Glutamatergic neuron (in vitro differentiated cells): ENCODE results near the gene PRDX2. TPM values are rescaled to one million over a fixed set of nuclear protein-coding genes. Genes with fewer than 3 reads are reported as not detected.

ENCODE experiments used
- DNase-seq: peaks from one replicate; pipeline ENCODE4 v3.0.0; 2022
- H3K27ac Mint-ChIP-seq: one replicate; pipeline ENCODE4 v1.8.0; 2020; ENCODE audit warnings: mild to moderate bottlenecking, mixed read lengths, inconsistent platforms; ENCODE audit not compliant: unreplicated experiment
- H3K27me3 Mint-ChIP-seq: one replicate; pipeline ENCODE4 v1.8.0; 2020; ENCODE audit warnings: mild to moderate bottlenecking, moderate library complexity, mixed read lengths, inconsistent platforms; ENCODE audit not compliant: unreplicated experiment
- H3K36me3 Mint-ChIP-seq: one replicate; pipeline ENCODE4 v1.8.0; 2020; ENCODE audit warnings: mild to moderate bottlenecking, mixed read lengths, inconsistent platforms; ENCODE audit not compliant: unreplicated experiment
- H3K4me1 Mint-ChIP-seq: one replicate; pipeline ENCODE4 v1.8.0; 2020; ENCODE audit warnings: mild to moderate bottlenecking, low read depth, mixed read lengths, inconsistent platforms; ENCODE audit not compliant: unreplicated experiment
- H3K4me3 Mint-ChIP-seq: one replicate; pipeline ENCODE4 v1.8.0; 2020; ENCODE audit warnings: mild to moderate bottlenecking, mixed read lengths, inconsistent platforms; ENCODE audit not compliant: unreplicated experiment
- H3K9me3 Mint-ChIP-seq: one replicate; pipeline ENCODE4 v1.8.0; 2020; ENCODE audit warnings: mild to moderate bottlenecking, moderate library complexity, mixed read lengths, inconsistent platforms; ENCODE audit not compliant: unreplicated experiment
- total RNA-seq: library from RNA; stranded (reverse); fragmentation: NEBNext Ultra II Directional; extraction: Animal tissue kit (Norgen Biotek cat#: 25700); gene quantifications from one replicate; pipeline ENCODE4 v1.2.1, GENCODE V29; 2021; ENCODE audit not compliant: unreplicated experiment
- TF ChIP-seq, protein P1 (sequence below): fragments of 200-600 bp; sonication (generic); IDR thresholded peaks from one replicate; pipeline ENCODE4 v1.5.0; 2021; ENCODE audit not compliant: partially characterized antibody, unreplicated experiment

The PRDX2 gene
- total RNA-seq, 1 donor from 2014 or later, result 671 TPM

DNA sequence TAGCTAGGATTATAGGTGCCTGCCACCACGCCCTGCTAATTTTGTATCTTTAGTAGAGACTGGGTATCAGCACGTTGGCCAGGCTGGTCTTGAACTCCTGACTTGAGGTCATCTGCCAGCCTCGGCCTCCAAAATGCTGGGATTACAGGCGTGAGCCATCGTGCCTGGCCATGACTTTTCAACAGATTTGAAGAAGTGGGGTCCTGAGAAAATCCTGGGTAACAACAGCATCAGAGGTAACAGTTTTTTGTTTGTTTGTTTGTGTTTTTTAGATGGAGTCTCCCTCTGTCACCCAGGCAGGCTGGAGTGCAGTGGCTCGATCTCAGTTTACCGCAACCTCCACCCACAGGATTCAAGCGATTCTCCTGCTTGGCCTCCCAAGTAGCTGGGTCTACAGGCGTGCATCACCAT, 6.6 kb downstream of the PRDX2 start:
- H3K27me3 Mint-ChIP-seq, result peaks cover 9% of the 10 kb centered on the region
- H3K4me3 Mint-ChIP-seq, result peak overlapping the region; percentile 76
- H3K36me3 Mint-ChIP-seq, result no peaks in the 10 kb centered on the region
- H3K4me1 Mint-ChIP-seq, result peaks cover 20% of the 10 kb centered on the region
- DNase-seq, result no peak
- peaks cover 20% of the 10 kb centered on the region for H3K9me3 Mint-ChIP-seq
- TF ChIP-seq, protein P1, sequence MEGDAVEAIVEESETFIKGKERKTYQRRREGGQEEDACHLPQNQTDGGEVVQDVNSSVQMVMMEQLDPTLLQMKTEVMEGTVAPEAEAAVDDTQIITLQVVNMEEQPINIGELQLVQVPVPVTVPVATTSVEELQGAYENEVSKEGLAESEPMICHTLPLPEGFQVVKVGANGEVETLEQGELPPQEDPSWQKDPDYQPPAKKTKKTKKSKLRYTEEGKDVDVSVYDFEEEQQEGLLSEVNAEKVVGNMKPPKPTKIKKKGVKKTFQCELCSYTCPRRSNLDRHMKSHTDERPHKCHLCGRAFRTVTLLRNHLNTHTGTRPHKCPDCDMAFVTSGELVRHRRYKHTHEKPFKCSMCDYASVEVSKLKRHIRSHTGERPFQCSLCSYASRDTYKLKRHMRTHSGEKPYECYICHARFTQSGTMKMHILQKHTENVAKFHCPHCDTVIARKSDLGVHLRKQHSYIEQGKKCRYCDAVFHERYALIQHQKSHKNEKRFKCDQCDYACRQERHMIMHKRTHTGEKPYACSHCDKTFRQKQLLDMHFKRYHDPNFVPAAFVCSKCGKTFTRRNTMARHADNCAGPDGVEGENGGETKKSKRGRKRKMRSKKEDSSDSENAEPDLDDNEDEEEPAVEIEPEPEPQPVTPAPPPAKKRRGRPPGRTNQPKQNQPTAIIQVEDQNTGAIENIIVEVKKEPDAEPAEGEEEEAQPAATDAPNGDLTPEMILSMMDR, result no peak
- no peak overlapping the region for H3K27ac Mint-ChIP-seq

DNA sequence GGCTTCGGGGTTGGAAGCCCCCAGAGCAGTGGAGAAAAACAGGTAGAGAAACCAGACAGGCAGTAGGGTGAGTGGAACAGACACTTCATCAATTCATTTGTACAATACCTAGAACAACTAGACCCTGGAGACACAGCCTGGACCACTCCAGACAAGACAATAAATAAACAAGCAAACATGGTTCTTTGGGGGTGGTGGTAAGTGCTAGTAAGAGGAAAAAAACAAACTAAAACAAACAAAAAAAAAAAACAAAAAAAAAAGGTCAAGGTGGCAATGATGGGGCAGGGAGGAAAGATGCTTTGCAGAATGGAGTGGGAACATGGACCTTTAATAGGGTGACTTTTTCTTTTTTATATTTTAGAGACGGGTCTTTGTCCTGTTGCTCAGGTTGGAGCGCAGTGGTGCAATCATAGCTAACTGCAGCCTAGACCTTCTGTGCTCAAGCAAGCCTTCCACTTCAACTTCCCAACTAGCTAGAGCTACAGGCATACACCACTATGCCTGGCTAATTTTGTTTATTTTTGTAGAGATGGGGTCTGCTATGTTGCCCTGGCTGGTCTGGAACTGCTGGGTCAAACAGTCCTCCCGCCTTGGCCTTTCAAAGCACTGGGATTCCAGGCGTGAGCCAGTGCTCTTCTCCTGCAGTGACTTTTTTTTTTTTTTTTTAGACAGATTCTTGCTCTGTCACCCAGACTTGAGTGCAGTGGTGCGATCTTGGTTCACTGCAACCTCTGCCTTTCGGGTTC, 7.2 kb downstream of the PRDX2 start:
- peaks cover 18% of the 10 kb centered on the region for H3K9me3 Mint-ChIP-seq
- H3K36me3 Mint-ChIP-seq, result no peaks in the 10 kb centered on the region
- H3K4me1 Mint-ChIP-seq, result peaks cover 20% of the 10 kb centered on the region
- DNase-seq, result no peak
- H3K4me3 Mint-ChIP-seq, result peak overlapping the region; percentile 76
- peak overlapping the region; percentile 38 for H3K27ac Mint-ChIP-seq
- peaks cover 9% of the 10 kb centered on the region for H3K27me3 Mint-ChIP-seq
- TF ChIP-seq, protein P1, result no peak

DNA sequence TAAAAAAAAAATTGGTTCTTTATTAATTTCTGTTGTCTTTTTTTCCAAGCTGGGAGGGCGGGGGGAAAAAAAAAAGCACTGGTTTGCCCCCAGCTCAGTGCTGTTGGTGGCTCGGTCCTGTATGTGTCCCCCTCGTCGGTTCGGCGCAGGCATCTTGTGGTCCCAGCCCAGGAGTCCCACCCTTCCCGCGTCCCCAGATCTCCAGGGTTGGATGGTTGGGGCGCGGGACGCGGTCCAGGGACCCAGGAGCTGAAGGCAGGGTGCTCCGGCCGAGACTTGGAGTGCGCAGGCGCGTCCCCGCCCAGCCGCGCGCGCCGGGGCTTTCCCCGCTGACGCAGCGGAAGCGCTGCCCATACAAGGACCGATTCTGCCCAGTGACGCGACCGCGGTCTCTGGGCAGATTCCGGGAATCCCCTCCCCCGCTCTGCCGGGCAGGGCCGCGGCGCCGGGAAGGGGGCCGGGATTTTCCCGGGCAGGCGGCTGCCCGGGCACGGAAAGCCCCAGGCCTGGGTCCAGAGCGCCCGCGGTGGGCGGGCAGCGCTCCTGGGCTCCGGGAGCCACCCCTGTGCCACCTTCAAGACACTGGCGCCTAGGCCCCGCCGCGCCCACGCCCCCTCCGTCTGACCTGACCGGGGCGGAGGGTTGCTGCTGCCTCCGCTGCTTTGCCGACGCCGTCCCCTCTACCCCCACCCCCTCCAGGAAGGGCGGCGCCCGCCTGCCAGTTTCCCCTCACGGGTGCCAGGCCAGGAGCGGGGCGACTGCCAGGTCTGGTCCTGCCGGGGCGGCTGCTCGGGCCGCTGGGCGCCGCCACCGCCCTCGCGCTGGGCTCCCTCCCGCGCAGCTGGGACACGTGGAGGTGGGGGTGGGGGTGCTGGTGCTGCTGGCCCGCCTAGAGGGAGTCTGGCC, 8.1 kb downstream of the PRDX2 start:
- TF ChIP-seq, protein P1, result no peak

DNA sequence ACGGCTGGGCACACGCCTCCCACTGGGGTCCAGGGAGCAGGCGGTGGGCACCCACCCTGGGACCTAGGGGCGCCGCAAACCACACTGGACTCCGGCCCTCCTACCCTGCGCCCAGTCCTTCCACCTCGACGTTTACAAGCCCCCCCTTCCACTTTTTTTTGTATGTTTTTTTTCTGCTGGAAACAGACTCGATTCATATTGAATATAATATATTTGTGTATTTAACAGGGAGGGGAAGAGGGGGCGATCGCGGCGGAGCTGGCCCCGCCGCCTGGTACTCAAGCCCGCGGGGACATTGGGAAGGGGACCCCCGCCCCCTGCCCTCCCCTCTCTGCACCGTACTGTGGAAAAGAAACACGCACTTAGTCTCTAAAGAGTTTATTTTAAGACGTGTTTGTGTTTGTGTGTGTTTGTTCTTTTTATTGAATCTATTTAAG, 8.7 kb downstream of the PRDX2 start:
- TF ChIP-seq, protein P1, result no peak
- Mint-ChIP-seq H3K27ac (peak overlapping the region; percentile 95), H3K4me1 (peaks cover 28% of the 10 kb centered on the region), H3K27me3 (peaks cover 11% of the 10 kb centered on the region), H3K36me3 (no peaks in the 10 kb centered on the region), H3K4me3 (peak overlapping the region; percentile 91), H3K9me3 (peaks cover 16% of the 10 kb centered on the region)
- DNase-seq, result no peak

More for the DNA sequence above, 8.1 kb downstream of the PRDX2 start:
- peaks cover 16% of the 10 kb centered on the region for H3K9me3 Mint-ChIP-seq
- peak overlapping the region; percentile 91 for H3K4me3 Mint-ChIP-seq
- no peaks in the 10 kb centered on the region for H3K36me3 Mint-ChIP-seq
- peak overlapping the region; percentile 95 for H3K27ac Mint-ChIP-seq
- H3K27me3 Mint-ChIP-seq, result peaks cover 11% of the 10 kb centered on the region
- H3K4me1 Mint-ChIP-seq, result peaks cover 23% of the 10 kb centered on the region
- peak; percentile 89 for DNase-seq
